ENCODE measurements around the gene IL26.
"Not testable (repeated sequence)": the region's sequence is repeated elsewhere in the genome, so short reads cannot be mapped to it uniquely, and the experiment has no call there.

Gene IL26

DNA sequence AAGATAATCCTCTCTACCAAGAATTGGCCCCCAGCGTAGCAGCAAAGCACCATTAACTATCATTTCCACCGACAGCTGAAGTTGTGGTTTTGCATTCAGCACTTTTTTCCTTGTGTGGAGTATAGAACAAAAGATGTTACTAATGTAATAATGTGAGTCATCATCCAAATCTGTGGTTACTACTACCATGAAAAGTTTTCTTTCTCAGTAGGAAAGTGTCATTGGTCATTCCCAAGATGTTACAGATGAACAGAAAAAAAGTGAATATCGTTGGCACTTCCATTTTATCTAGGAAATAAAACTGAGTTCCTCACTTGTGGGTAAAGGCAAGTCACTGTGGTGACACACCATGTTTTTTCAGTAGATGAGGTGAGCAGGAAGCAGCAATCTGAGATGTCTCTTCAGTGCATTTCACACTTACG lies 35.8 kb downstream of the IL26 start:
- peak overlapping the region in 1 of 2 donors; percentile 74 for H3K4me3 Mint-ChIP-seq

DNA sequence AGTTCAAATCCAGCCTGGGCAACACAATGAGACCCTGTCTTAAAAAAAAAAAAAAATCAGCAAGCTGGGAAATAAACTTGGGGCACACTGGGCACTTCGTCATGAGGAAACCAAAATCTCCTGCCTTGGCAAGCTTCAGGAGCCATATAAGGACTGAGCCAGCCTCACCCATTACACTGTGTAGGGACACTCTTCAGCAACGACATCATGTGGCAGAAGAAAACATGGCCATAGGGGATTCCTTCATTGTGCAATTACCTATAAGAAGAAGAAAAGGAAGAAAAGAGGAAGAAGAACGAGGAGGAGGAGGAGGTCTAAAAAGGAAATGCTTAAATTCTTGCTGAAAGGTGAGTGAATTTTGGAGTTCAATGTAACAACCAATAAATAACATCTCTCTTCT lies 40.0 kb downstream of the IL26 start:
- peaks cover 58% of the 10 kb centered on the region for H3K4me1 Mint-ChIP-seq
- H3K27ac Mint-ChIP-seq = no peak overlapping the region
- ATAC-seq (no peak), DNase-seq (no peak)
- peaks cover 0 to 9% of the 10 kb centered on the region in 2 donors for H3K9me3 Mint-ChIP-seq
- no peaks in the 10 kb centered on the region for H3K27me3 Mint-ChIP-seq
- H3K4me3 Mint-ChIP-seq = no peak overlapping the region

More for the DNA sequence above, 35.8 kb downstream of the IL26 start:
- ATAC-seq = peak; percentile 92
- H3K27ac Mint-ChIP-seq = peak overlapping the region in 1 of 2 donors; percentile 96
- peaks cover 0 to 17% of the 10 kb centered on the region in 2 donors for H3K9me3 Mint-ChIP-seq
- H3K27me3 Mint-ChIP-seq = no peaks in the 10 kb centered on the region
- DNase-seq = peak; percentile 26 to 60
- peaks cover 56% of the 10 kb centered on the region for H3K4me1 Mint-ChIP-seq

DNA sequence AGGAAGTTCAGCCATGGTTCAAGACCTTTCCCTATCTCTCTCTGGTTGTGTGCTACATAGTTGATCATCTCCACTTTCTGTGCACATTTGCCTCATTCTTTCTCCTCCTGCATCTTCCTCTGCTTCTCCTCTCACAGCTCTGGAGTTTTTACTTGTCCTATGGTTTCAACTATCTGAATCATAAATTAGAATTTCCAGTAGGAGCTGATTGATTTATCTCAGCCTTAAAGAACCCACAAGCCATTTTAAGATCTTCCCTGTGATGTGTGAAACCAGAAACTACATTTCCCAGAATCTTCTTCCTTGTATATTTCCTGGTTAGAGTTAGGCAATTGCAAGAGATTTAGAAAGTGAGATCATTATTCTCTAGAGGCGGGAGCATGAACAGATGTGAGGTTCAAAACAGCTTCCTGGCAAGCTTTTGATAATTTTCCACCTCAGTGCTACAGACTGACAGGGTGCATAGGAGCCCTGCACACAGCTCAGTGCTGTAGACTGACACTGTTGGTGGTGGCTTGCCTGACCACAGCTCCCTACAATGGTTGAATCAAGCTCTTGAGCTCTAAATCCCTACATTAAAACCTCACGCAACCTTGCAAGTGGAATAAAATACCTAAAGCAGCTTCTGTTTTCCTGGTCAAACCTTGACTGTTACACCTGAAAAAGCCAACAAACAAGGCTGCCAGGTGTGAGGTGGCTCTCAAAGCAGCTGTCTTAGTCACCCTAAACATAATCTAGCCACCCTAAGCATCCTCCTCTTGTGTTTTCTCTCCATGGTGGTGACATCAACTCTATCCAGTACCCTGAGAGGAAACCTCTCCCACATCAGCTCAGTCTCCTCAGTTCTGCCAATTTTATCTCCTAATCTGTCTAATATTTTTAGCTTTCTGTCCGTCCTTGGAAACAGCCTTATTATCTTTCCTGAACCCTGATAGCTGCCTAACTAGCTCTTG lies 44.5 kb downstream of the IL26 start:
- ATAC-seq (peak; percentile 94), DNase-seq (peak in 1 of 2 donors; percentile 68)
- Mint-ChIP-seq H3K4me3 (peak overlapping the region; percentile 19 to 76), H3K27me3 (no peaks in the 10 kb centered on the region), H3K9me3 (no peaks in the 10 kb centered on the region), H3K27ac (peak overlapping the region; percentile 1 to 96), H3K4me1 (peaks cover 74% of the 10 kb centered on the region)

DNA sequence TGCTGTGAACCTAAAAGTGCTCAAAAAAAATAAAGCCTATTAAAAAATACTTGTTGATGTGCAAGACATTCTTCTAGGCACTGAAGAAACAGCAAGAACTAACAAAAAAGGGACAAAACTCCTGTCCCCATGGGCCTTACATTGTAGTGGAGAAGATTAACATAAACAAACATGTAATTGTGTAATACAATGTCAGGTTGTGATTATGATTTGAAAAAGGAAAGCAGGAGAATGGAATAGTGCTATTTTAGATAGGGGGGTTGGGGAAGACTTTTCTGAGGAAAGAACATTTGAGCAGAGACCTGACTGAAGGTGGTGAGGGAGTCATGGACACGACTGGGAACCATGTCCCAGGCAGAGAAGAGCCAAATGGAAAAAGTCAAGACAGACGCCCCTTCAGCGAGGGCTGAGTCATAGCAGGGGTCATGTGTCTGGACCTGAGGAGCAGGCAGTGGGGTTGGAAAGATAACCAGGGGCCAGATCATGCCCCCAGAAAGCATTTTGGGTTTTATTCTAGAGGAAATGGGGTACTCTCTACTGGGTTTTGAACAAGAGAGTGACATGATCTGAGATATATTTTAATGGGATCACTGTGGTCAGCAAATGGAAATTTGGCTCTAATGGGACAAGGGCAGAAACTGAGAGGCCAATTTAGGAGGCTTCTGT lies 46.7 kb downstream of the IL26 start:
- H3K27ac Mint-ChIP-seq = peak overlapping the region in 1 of 2 donors; percentile 96
- H3K4me3 Mint-ChIP-seq = peak overlapping the region; percentile 37 to 73
- H3K4me1 Mint-ChIP-seq = peaks cover 83% of the 10 kb centered on the region
- ATAC-seq = no peak
- no peaks in the 10 kb centered on the region for H3K27me3 Mint-ChIP-seq
- H3K9me3 Mint-ChIP-seq = no peaks in the 10 kb centered on the region
- DNase-seq = no peak

DNA sequence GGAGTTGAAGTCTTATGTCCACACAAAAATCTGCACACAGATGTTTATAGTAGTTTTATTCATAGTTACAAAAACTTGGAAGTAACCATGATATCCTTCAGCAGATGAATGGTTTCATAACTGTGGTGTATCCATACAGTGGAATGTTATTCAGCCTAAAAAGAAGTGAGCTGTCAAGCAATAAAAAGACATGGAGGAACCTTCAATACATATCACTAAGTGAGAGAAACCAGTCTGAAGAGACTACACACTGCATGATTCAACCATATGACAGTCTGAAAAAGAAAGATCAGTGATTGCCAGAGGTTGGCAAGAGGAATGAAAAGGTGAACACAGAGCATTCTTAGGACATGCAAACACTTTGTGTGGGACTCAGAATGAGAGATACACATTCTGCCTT lies 47.4 kb downstream of the IL26 start:
- Mint-ChIP-seq H3K9me3 (no peaks in the 10 kb centered on the region), H3K4me1 (peaks cover 83% of the 10 kb centered on the region), H3K27ac (peak overlapping the region in 1 of 2 donors; percentile 96), H3K27me3 (no peaks in the 10 kb centered on the region), H3K4me3 (peak overlapping the region in 1 of 2 donors; percentile 73)
- DNase-seq (no peak), ATAC-seq (no peak)

DNA sequence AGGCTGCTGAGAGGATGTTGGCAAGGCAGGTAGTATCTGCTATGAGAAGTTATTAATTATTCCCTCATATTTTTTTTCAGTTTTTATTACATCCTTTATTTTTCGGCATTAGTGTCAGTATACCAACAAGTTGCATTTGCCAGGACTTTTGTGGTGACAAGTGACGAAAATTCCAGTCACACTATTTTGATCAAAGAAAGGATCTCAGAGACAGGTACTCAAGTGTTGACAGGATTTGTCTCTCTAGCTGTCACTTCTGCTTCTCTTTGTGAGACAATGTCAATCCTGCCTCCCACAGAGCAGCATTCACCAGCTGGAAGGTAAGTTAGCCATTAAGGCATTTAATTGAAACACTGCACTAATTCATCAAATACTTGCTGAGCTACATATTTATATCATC lies 48.0 kb downstream of the IL26 start:
- H3K4me1 Mint-ChIP-seq = peaks cover 83% of the 10 kb centered on the region

DNA sequence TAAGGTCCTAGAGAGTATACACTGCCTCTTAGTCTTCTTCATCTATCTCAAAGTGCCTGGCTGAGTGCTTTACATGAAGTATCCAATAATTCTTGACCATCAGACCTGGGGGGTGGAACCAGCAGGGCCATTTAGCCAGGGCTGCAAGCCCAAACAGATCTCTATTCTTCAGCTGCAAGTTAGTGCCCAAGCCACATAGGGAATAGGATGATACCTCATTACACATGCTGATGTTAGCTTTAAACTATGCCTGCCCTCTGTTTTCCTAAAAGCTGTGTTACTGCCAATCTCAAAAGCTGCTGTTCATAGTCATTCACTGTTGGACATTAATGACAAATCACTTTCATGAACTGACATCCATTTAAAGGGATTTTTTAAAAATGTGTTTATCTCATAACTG lies 49.4 kb downstream of the IL26 start:
- Mint-ChIP-seq H3K4me3 (peak overlapping the region; percentile 68 to 73), H3K27me3 (no peaks in the 10 kb centered on the region), H3K27ac (peak overlapping the region; percentile 28 to 96), H3K9me3 (no peaks in the 10 kb centered on the region), H3K4me1 (peaks cover 81% of the 10 kb centered on the region)
- no peak for DNase-seq
- peak; percentile 2 for ATAC-seq

More for the DNA sequence above, 48.0 kb downstream of the IL26 start:
- ATAC-seq (no peak), DNase-seq (no peak)
- H3K9me3 Mint-ChIP-seq = no peaks in the 10 kb centered on the region
- H3K27me3 Mint-ChIP-seq = no peaks in the 10 kb centered on the region
- peak overlapping the region in 1 of 2 donors; percentile 73 for H3K4me3 Mint-ChIP-seq
- H3K27ac Mint-ChIP-seq = peak overlapping the region in 1 of 2 donors; percentile 96

DNA sequence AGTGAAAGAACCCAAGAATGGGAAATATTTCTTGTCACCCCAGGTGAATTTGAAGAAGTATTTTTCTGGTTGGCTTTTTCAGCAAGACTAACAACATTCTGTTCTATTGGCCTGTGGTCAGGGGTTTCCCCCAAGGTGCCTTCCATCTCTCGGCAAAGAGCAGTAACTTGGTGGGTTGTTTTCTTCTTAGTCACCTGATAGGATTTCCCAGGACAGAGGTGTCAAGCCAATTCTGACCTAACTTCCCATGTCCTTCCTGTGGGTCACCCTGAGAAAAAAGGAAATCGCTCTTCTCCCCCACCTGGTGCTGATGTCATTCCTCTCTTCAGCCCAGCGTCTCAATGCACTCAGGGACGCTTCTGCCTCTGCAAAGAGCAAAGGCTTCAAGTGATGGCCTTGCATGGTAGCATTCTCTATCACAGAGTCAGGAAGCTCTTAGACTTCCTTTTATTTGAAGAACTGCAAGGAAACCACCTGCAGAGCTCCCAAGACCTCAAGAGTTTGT lies 50.0 kb downstream of the IL26 start:
- Mint-ChIP-seq H3K4me1 (peaks cover 75% of the 10 kb centered on the region), H3K4me3 (peak overlapping the region; percentile 68 to 73), H3K27me3 (no peaks in the 10 kb centered on the region), H3K27ac (peak overlapping the region; percentile 70 to 86), H3K9me3 (no peaks in the 10 kb centered on the region)
- DNase-seq (peak; percentile 57 to 85), ATAC-seq (peak; percentile 91)

DNA sequence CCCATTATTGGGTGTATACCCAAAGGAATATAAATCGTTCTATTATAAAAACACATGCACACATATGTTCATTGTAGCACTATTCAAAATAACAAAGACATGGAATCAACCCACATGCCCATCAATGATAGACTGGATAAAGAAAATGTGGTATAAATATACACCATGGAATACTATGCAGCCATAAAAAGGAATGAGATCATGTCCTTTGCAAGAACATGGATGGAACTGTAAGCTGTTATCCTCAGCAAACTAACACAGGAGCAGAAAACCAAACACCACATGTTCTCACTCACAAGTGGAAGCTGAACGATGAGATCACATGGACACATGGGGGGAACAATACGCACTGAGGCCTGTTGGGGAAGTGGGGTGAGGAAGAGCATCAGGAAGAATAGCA lies 50.8 kb downstream of the IL26 start:
- not testable (repeated sequence) for DNase-seq, ATAC-seq, H3K27me3 Mint-ChIP-seq, H3K9me3 Mint-ChIP-seq
- peak overlapping the region; percentile 68 to 73 for H3K4me3 Mint-ChIP-seq
- H3K4me1 Mint-ChIP-seq = peaks cover 67% of the 10 kb centered on the region
- peak overlapping the region in 1 of 2 donors; percentile 16 for H3K27ac Mint-ChIP-seq

DNA sequence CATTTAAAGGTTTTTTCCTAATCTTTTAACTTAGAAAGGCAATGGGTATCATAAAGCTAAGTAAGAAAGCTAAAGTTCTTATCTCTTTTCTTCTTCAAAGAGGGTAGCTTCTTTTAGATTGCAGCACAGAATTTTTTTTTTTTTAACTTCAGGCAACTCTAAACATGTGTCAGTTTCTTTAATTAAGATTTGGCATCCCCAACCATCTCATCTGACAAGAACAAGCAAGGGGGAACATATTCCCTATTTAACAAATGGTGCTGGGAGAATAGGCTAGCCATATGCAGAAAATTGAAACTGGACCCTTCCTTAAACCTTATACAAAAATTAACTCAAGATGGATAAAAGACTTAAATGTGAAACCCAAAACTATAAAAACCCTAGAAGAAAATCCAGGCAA lies 51.8 kb downstream of the IL26 start:
- H3K27me3 Mint-ChIP-seq = no peaks in the 10 kb centered on the region
- DNase-seq (no peak), ATAC-seq (no peak)
- H3K27ac Mint-ChIP-seq = peak overlapping the region in 1 of 2 donors; percentile 70
- H3K4me1 Mint-ChIP-seq = peaks cover 67% of the 10 kb centered on the region
- peak overlapping the region; percentile 8 to 73 for H3K4me3 Mint-ChIP-seq
- H3K9me3 Mint-ChIP-seq = no peaks in the 10 kb centered on the region

DNA sequence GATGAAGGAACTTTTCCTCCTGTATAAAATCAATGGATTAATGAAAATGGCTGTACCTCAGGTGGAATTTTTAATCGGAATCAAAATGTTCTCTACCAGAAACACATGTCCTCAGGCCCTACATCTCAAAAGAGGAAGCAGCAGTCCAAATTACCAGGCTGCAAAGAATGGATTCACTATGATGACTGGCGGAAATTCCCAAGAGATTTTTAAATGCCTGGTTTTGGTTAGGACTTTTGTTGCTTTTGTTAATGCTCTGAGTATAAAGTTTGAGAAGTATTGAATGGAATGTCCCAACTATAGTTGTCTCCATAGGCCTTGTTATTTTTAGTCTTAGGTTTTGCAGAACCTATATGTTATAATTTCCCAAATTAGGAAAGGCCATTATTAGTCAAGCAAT lies 54.9 kb downstream of the IL26 start:
- Mint-ChIP-seq H3K9me3 (no peaks in the 10 kb centered on the region), H3K4me1 (peaks cover 45% of the 10 kb centered on the region)

DNA sequence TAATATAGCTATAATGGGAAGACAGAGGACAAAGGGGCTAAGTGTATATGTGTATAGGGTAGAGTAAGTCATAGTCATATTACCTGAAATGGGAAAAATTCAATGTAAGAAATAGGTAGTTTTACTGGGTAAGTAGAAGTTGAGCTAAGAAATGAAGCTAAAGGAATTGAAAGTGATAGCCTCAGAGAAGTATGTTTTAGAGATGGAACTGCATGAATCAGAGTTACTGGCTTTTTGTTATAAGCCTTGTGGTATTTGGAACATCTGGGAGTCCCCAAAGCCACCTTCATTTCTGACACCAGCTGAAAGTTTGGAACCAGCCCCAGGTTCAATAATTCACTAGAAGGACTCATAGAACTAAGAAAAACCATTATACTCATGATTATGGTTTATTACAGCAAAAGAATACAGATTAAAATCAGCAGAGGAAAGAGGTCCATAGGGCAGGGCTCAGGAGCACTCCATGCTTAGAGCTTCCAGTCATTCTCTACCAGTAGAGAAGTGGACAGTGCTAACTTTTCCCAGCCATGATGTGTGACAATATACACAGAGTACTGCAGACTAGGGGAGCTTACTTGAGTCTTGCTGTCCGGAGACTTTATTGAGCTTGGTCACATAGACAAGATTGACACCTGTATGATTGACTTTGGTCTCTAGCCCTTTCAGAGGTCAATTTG lies 56.3 kb downstream of the IL26 start:
- peak; percentile 66 for ATAC-seq
- Mint-ChIP-seq H3K4me1 (peaks cover 32% of the 10 kb centered on the region), H3K9me3 (no peaks in the 10 kb centered on the region), H3K27me3 (no peaks in the 10 kb centered on the region), H3K4me3 (peak overlapping the region in 1 of 2 donors; percentile 57), H3K27ac (peak overlapping the region in 1 of 2 donors; percentile 89)
- no peak for DNase-seq

More for the DNA sequence above, 54.9 kb downstream of the IL26 start:
- Mint-ChIP-seq H3K27me3 (no peaks in the 10 kb centered on the region), H3K27ac (no peak overlapping the region), H3K4me3 (no peak overlapping the region)
- ATAC-seq = no peak
- DNase-seq = no peak

DNA sequence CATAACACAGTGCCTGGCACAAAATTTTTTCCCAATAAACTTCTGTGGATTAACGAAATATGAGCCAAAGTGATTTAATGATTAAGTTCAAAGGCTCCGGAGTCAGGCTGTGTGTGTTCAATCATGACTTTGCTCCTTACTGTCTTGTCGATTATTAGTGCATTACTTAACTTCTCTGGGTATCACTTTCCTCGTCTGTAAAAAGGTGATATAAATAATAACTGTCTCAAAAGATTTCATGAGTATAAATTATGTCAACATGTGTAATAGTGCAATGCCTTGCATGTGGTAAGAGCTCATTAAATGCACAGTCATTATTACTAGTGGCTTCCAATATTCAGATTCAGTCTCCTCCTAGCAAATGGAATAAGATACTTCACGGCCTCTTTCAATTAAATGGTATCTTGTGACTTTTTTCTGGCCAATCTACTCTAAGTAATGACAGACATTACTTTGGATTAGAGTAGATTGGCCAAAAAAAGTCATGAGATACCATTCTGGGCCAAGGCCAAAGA lies 59.2 kb downstream of the IL26 start:
- Mint-ChIP-seq H3K4me1 (peaks cover 38% of the 10 kb centered on the region), H3K27ac (peak overlapping the region in 1 of 2 donors; percentile 84), H3K4me3 (peak overlapping the region in 1 of 2 donors; percentile 6), H3K27me3 (no peaks in the 10 kb centered on the region), H3K9me3 (no peaks in the 10 kb centered on the region)
- ATAC-seq (no peak), DNase-seq (no peak)

DNA sequence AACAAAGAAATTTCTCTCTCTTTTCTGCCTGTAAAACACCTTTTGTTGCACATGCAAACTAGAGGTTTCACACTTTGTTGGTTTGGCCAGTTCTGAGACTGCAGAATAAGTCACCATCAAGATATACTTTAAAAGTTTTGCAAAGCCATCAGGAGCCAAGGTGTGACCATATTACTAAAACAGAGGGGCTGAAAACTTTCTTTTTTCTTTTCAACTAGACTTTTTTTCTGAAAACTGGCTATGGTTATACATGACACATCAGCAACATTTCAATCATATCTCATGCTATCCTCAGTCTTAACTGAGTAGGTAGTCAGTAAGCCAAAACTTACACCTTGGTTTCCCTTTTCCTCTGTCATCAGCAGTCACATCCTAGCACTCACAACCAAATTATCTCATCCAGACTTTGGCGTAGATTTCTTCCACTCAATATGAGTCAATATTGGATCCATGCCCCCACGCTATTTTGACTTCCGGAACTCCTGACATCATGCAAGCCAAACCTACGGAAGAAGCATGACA lies 62.0 kb downstream of the IL26 start:
- Mint-ChIP-seq H3K4me3 (peak overlapping the region in 1 of 2 donors; percentile 60), H3K9me3 (no peaks in the 10 kb centered on the region), H3K4me1 (peaks cover 36% of the 10 kb centered on the region), H3K27me3 (no peaks in the 10 kb centered on the region), H3K27ac (peak overlapping the region in 1 of 2 donors; percentile 70)
- DNase-seq (peak in 1 of 2 donors; percentile 64), ATAC-seq (peak; percentile 88)

DNA sequence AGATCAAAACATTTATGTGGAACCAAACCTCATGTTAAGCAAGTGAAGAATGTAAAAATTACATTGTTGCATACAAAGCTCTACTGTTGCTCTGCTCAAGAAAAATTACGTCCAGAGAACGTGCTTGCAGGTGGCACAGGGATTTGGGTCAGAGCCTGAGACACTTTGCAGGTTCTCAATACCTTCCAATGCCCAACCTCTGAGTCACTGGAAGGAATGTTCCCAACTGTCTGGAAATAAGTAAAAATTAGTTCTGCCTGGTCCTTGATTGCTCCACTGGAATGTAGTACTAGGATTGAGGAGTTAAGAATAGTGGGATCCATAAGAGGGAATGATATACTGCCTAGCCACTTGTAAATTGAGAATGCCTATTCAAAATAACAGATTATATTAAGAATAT lies 63.2 kb downstream of the IL26 start:
- H3K4me1 Mint-ChIP-seq = peaks cover 45% of the 10 kb centered on the region
- ATAC-seq = no peak
- DNase-seq = no peak
- no peaks in the 10 kb centered on the region for H3K9me3 Mint-ChIP-seq
- H3K27me3 Mint-ChIP-seq = no peaks in the 10 kb centered on the region
- peak overlapping the region in 1 of 2 donors; percentile 59 for H3K27ac Mint-ChIP-seq
- H3K4me3 Mint-ChIP-seq = peak overlapping the region in 1 of 2 donors; percentile 60

All from stimulated activated naive CD8-positive, alpha-beta T cell treated with anti-CD3 and anti-CD28 coated beads, Interleukin-15, amount 100 ng/mL, for 72 hours (primary cell).